Left forelimb (tissue), 1 donor: ENCODE measurements around the gene SMIM8.

Experiments
- DNase-seq: peaks from one replicate; pipeline ENCODE4 v3.0.0-alpha.2; 2018; ENCODE audit warnings: low spot score

The SMIM8 gene

GRCh38 chr6:87391334-87391733 lies 68.9 kb downstream of the SMIM8 start:
- no peak for DNase-seq
